GM11168 (cell line): ENCODE measurements around the gene COPS3.

Experiments
- in situ Hi-C: fragments of 300-500 bp; cut with MboI; formaldehyde crosslinking; loops from one replicate; pipeline ENCODE4 v1.12.0; 2022; ENCODE audit warnings: low sequenced_read_pairs; ENCODE audit not compliant: unreplicated experiment

Gene COPS3

GRCh38 chr17:17280613-17281549, at the start of gene COPS3:
TSS of gene COPS3 (minus strand) at chr17:17281246. CDS start at chr17:17281186, 60 bp downstream.
- in situ Hi-C loops = no loop called here

GRCh38 chr17:17328251-17328650, 47.2 kb upstream of the COPS3 start:
- in situ Hi-C loops = no loop called here

DNA sequence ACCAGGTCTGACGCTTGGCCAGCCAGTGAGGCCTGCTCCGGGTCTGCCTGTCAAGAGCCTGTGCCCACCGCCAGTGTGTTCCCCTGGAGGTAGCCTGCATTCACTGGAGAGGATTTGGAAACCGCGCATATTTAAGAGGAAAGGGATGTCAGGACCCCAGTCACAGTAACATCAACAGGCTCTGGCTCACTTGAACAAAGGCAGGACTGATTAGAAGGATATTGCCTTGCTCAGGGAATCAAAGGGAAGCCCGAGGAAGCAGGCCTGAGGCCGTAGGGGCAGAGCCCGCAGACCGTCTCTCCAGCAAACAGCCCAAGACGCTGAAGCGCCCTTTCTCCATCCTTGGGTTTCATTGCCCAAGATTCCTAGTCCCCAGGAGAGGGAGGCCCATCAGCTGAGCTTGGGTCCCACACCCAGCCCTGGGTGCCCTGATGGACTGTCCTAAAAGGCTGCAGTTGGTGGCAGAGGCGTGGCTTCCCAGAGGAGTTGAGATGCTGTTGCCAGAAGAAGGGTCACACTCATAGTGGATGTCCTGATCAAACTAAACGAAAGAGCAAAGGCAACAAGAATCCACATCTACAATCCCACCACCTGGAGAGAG, 45.3 kb upstream of the COPS3 start:
- in situ Hi-C loops = no loop called here

GRCh38 chr17:17325816-17326215, 44.8 kb upstream of the COPS3 start:
- in situ Hi-C loops = no loop called here

- in situ Hi-C loops = no loop called here
Measured at GRCh38 chr17:17325228-17325627, 44.2 kb upstream of the COPS3 start.

- in situ Hi-C loops = no loop called here
Measured at GRCh38 chr17:17324616-17325015, 43.6 kb upstream of the COPS3 start.

DNA sequence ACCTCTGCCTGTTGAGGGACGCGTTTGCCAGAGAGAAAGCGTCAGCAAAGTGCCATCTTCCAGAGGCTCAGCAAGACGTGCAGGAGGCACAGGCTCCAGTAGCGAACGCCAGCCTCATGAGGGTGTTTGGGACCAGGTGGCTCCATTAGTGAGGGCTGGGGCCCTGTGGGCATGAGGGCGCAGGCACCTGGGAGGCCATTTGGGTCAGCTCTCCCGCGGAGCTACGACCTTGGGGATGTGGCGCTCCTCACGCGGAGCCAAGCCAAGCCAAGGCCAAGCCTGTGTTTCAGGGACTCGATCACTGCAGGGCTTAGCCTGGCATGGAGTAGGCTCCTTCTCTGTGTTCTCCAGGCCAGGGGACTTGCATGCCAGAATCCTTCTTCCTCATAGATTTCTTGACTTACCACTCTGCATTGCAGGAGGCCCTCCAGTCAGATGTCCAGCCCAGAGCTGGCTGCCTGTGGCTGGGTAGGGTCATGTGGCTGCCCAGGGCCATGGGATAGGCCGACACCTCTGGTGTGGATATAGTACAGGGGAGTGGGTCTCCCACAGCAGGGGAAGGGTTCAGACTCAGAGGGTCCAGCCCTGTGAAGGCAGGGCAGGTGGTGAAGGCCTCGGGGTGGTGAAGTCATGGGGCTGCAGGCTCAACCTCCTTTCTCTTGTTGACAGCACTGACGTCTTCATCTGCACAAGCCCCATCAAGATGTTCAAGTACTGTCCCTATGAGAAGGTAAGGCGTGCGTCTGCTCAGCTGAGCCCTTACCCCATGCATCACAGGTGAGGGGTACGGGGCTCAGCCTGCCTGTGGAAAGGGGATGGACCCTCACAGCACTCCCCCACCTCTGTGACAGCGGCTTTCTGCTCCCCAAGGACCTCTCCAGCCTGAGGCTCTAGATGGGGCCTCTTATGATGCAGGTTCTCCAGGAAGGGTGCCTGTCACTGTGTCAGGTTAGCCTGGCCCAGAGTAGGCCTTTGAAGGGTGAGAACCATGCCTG, 41.8 kb upstream of the COPS3 start:
- in situ Hi-C loops = no loop called here

- in situ Hi-C loops = no loop called here
Measured at GRCh38 chr17:17321356-17322025, 40.4 kb upstream of the COPS3 start.

GRCh38 chr17:17320911-17321220, 39.8 kb upstream of the COPS3 start:
- in situ Hi-C loops = no loop called here

DNA sequence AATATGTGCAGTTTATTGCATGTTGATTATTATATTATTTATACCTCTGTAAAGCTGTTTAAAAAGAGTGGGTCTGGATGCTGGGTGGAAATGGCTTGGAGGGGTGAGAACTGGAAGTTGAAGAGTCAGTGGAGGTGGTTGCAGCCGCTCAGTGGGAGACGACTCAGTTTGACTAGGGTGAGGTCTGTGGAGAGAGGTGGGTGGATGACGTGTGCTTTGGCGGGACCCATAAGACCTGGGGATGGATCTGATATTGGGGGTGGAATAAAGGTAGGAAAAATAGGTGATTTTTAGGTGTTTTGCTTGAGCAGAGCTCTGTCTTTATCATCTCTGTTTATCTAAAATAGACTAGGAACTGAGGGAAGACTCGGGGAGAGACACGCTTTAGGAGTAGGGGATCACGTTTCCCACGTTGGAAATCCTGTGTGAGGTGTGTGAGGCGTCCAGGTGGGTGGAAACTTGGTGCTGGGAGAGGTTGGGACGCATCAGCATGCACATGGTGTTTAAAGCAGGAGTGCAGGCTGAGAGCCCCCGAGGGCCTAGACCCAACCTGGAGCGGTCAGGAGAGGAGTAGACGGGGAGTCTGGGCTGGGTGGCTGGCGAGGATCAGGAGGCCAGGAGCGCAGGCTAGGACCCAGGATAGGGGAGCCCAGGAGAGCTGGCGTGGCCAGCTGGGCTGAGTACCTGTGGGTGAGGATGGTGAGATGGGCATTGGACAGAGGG, 39.3 kb upstream of the COPS3 start:
- in situ Hi-C loops = no loop called here

DNA sequence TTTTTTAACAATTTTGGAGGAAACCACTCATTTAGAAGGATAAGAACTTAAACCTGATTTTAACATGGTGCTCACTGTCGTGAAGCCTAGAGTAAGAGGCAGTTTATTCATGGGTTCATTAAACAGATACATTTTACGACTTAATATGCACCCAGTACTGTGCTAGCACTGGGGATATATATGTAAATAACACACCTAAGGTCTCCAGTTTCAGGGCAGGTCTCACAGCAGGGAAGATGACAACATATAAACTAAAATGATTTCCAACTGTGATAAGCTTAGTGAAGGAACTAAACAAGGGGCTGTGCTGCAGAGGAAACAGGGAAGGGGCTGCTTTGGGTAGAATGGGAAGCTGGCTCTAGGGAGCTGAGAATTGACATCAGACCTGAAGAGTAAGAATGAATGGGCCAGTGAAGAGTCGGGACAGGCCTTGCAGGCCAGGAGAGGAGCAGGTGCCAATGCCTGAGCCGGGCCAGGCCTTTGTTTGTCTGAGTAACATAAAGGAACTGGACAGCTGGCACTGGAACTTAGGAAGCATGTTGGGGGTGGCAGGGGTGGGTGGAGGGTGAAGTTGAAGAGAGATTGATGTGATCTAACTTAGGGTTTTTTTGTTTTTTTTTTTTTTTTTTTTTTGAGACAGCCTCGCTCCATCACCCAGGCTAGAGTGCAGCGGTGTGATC, 34.2 kb upstream of the COPS3 start:
- in situ Hi-C loops = no loop called here

DNA sequence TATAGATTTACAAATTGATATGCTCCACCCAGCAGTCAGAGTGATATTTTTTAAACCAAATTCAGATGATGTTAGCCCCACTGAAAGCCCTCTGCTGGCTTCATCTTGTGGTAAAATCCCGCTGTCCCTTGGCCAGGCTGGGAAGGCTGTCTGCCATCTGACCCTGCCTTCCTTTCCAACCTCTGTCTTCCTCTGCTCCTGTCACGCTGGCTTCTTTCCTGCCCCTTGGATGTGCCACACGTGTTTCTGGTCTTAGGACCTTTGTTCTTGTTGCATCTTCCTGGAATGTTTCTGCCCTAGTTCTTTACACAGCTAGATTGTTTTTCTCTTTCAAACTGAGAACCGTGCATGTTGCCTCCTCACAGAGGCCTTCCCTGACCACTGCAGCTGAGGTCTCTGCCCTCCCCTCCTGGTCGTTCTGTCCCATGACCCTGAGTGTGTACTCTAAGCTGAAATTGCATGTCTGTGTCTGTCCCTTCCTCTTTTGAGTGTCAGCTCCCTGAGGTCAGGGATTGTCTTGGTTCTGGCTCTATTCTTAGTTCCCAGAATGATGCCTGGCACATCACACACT, 33.5 kb upstream of the COPS3 start:
- in situ Hi-C loops = no loop called here

DNA sequence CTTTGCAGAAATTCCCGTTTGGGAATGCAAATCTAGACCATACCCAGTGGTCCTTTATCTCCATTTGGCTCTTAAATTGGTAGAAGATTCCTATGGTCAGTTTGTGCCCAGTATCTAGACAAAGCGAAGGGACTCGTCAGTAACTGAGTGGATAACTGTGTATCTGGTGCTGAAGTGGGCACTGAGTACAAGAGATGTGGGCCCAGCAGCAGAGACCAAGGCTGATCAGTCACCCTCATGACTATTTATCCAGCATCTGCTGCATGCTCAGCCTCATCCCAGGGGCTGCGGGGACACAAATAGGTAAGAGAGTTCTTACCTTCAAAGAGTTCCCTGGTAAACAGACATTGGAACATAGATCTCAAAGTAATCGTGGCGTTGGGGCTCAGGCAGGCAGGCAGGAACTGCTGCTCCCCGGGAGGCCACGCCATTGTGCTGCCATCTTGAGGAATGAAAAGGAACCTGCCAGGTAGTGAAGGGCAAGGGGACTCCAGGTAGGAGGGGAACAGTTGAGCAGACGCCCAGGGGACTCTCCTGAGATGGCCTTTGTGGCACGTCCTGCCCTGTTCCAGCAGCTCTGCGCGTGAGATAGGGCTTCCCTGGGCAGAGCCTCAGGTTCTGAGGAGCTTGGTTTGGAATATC, 32.4 kb upstream of the COPS3 start:
- in situ Hi-C loops = no loop called here

GRCh38 chr17:17309356-17309755, 28.3 kb upstream of the COPS3 start:
- in situ Hi-C loops = loop anchor here (10.0 kb wide), 1 partner anchor 315 kb away; no protein-coding TSS in a partner anchor

DNA sequence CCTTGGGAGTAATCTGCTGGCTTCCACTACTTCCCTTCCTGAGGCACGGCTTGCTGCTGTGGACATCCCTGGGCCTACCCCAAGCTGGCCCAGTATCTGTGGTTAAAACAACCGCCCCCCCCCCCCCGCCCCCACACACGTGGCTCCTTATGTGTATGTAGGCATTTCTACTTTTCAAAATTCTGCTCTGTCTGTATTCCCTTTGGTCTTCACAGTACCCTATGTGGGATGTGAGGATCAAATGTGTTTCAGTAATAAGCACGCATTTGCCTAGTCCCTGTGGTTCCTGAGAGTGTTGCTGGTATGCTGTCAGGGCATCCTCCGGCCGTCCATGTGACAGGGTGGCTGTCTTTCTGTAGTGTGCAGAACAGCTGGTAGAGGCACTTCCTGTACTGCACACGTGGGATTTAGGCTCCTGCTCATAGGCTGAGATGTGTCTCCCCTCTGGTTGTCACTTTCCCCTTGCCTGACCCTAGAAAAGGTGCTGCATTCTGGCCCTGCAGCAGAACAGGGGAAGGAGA, 24.3 kb upstream of the COPS3 start:
- in situ Hi-C loops = loop anchor here (10.0 kb wide), 1 partner anchor 311 kb away; no protein-coding TSS in a partner anchor

GRCh38 chr17:17304521-17304985, 23.5 kb upstream of the COPS3 start:
- in situ Hi-C loops = loop anchor here (10.0 kb wide), 1 partner anchor 310 kb away; no protein-coding TSS in a partner anchor

DNA sequence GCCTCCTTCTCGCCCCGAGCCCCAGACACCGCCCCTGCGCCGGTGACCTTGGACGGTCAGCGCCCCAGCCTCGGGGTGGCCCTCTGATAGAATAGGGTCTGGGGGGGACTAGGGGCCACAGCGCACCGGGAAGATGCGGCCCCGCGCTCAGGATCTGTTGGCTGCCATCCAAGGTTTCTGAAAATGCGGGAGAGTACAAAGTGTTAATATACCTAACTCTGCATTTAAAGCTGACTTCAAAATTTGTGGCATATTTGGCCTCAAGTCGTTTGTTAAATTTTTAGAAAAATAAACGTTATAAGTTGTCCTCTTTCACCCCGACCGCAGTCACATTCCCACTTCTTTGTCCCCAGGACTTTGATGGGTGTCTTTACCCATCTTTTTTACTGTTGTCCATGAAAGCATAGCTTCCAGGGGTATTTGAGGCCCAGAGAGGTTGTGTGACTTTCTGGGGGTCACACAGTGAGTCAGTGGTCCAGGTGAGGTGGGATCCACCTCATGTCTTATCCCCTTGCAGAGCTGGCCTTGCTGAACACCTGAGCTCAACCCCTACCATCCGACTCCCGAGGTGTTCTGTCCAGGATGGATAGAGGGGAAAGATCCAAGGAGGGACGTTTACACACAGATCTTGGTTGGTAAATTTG, 22.9 kb upstream of the COPS3 start:
- in situ Hi-C loops = loop anchor here (10.0 kb wide), 1 partner anchor 309 kb away; no protein-coding TSS in a partner anchor
